ENCODE measurements around the gene RCVRN.

The RCVRN gene

DNA sequence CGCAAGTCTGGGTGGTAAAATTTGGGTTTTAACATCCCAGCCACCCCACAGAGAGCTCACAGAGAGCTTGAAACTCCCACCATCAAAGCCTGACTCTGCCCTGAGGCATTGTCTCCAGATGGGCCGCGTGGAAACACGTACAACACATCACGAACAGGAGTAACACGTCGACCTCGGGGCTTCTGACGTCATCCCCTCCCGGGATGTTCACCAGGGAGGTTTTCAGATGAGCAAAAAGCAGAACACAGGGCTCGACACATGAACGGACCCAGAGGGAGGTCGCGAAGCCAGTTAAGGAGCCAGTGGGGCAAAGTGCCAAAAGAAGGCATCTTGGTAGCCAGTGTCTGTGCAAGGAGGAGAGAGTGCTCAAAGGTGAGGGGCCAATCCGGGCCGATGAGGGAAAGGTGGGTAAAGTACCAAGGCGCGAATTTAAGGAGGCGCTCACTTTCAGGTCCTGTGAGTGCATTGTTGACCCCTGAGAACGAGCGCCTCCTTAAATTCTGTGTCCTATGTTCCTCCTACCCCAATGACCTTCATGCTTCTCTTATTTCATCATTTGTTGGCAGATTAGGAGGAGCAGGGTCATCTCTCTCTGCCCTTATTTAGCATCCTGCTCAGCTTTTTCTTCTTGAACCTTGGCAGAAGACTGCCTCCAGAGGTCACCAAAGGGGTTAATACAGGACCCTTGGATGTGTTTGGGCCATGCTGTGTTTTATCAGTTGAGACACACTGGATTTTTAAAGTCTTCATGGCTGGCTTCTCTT lies 5.6 kb downstream of the RCVRN start:
- ATAC-seq (ENCODE audit: low read depth) (no peak), DNase-seq (ENCODE audit: low spot score) (no peak)
- H3K4me3 ChIP-seq (ENCODE audit: severe bottlenecking): no peak overlapping the region
- H3K9me3 ChIP-seq (ENCODE audit: severe bottlenecking): no peaks in the 10 kb centered on the region
- no peaks in the 10 kb centered on the region for H3K27me3 ChIP-seq (ENCODE audit: insufficient read depth, poor library complexity, severe bottlenecking)
- no peaks in the 10 kb centered on the region for H3K36me3 ChIP-seq (ENCODE audit: low read depth)
- TF ChIP-seq, protein P1, sequence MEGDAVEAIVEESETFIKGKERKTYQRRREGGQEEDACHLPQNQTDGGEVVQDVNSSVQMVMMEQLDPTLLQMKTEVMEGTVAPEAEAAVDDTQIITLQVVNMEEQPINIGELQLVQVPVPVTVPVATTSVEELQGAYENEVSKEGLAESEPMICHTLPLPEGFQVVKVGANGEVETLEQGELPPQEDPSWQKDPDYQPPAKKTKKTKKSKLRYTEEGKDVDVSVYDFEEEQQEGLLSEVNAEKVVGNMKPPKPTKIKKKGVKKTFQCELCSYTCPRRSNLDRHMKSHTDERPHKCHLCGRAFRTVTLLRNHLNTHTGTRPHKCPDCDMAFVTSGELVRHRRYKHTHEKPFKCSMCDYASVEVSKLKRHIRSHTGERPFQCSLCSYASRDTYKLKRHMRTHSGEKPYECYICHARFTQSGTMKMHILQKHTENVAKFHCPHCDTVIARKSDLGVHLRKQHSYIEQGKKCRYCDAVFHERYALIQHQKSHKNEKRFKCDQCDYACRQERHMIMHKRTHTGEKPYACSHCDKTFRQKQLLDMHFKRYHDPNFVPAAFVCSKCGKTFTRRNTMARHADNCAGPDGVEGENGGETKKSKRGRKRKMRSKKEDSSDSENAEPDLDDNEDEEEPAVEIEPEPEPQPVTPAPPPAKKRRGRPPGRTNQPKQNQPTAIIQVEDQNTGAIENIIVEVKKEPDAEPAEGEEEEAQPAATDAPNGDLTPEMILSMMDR (IDR thresholded peaks at IDR 0.05; ENCODE audit: poor library complexity, severe bottlenecking): no peak
- H3K27ac ChIP-seq (ENCODE audit: poor library complexity, severe bottlenecking): no peak overlapping the region
- peaks cover 8% of the 10 kb centered on the region for H3K4me1 ChIP-seq (ENCODE audit: insufficient read depth, poor library complexity, severe bottlenecking)

DNA sequence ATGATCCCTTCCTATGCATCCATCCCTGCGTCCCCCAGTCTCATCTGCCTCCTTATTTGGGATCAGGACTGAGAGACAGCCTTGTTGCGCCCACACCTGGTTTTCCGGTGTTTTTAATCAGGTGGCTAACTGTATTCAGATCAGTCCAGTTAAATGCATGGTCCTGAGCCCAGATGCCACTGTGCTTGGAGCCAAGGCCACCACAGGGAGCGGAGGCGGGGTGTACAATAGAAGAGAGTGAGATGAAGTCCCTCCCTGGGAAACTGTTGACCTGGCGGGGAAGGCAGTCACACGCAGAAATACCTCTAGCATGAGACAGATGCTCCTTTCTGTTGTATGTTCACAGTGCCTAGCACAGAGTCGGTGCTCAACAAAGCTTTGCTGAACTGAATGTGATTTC lies 6.3 kb downstream of the RCVRN start:
- TF ChIP-seq, protein P1 (IDR thresholded peaks at IDR 0.05; ENCODE audit: poor library complexity, severe bottlenecking): no peak
- no peak for ATAC-seq (ENCODE audit: low read depth)
- no peak for DNase-seq (ENCODE audit: low spot score)
- no peaks in the 10 kb centered on the region for H3K9me3 ChIP-seq (ENCODE audit: severe bottlenecking)
- H3K4me3 ChIP-seq (ENCODE audit: severe bottlenecking): no peak overlapping the region
- H3K4me1 ChIP-seq (ENCODE audit: insufficient read depth, poor library complexity, severe bottlenecking): peaks cover 12% of the 10 kb centered on the region
- H3K27ac ChIP-seq (ENCODE audit: poor library complexity, severe bottlenecking): no peak overlapping the region
- H3K27me3 ChIP-seq (ENCODE audit: insufficient read depth, poor library complexity, severe bottlenecking): no peaks in the 10 kb centered on the region
- H3K36me3 ChIP-seq (ENCODE audit: low read depth): no peaks in the 10 kb centered on the region

DNA sequence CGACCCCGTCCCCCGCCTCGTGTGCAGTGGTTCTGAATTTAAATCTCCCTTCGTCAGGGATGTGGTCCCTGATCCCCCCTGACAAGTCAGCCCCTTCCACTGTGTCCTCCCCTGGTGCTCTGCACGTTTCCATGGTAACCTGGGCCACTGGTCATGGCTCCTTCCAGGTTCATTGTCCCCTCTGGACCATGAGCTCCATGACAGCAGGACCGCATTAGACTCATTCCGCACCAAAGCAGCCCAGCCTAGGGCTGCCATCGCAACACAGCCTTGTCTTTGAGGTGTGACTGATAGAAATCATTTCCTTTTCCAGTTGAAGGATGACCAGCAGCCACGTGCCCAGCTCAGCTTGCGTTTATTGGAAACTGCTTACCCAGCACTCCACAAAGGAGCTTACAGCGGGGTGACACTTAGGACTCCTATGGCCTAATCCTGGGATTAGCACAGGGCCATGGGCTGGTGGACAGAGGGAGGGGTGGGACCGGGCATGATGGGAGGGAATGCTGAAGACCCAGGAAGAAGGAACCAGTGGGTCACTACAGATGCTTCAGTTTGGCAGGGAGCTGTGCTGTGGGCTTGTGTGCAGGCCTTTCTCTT lies 7.6 kb downstream of the RCVRN start:
- H3K36me3 ChIP-seq (ENCODE audit: low read depth): no peaks in the 10 kb centered on the region
- H3K27me3 ChIP-seq (ENCODE audit: insufficient read depth, poor library complexity, severe bottlenecking): no peaks in the 10 kb centered on the region
- DNase-seq (ENCODE audit: low spot score) (no peak), ATAC-seq (ENCODE audit: low read depth) (no peak)
- H3K4me1 ChIP-seq (ENCODE audit: insufficient read depth, poor library complexity, severe bottlenecking): peaks cover 20% of the 10 kb centered on the region
- TF ChIP-seq, protein P1 (IDR thresholded peaks at IDR 0.05; ENCODE audit: poor library complexity, severe bottlenecking): no peak
- H3K4me3 ChIP-seq (ENCODE audit: severe bottlenecking): no peak overlapping the region
- no peak overlapping the region for H3K27ac ChIP-seq (ENCODE audit: poor library complexity, severe bottlenecking)
- H3K9me3 ChIP-seq (ENCODE audit: severe bottlenecking): no peaks in the 10 kb centered on the region

DNA sequence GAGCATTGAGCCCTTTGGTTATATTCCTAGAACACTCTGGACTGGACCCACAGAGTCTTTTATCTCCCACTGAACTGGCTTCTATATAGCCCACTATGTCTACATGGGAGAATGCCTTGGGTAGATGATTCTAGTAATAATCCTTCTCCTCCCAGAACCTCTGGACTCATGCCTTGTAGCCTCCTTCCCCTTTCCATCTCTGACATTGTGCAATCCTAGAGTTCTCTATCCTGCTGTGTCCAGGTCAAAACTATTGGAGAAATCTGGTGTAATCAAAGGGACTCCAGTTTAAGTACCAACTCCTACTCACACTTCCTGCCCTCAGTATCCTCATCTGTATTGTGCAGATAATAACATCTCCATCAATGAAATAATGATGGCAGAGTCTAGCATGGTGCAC lies 9.1 kb downstream of the RCVRN start:
- Histone ChIP-seq H3K9me3 (ENCODE audit: severe bottlenecking) (no peaks in the 10 kb centered on the region), H3K4me3 (ENCODE audit: severe bottlenecking) (no peak overlapping the region)
- no peak for DNase-seq (ENCODE audit: low spot score)

More for the DNA sequence above, 9.1 kb downstream of the RCVRN start:
- no peaks in the 10 kb centered on the region for H3K36me3 ChIP-seq (ENCODE audit: low read depth)
- no peak for ATAC-seq (ENCODE audit: low read depth)
- TF ChIP-seq, protein P1 (IDR thresholded peaks at IDR 0.05; ENCODE audit: poor library complexity, severe bottlenecking): no peak
- peaks cover 20% of the 10 kb centered on the region for H3K4me1 ChIP-seq (ENCODE audit: insufficient read depth, poor library complexity, severe bottlenecking)
- no peak overlapping the region for H3K27ac ChIP-seq (ENCODE audit: poor library complexity, severe bottlenecking)
- H3K27me3 ChIP-seq (ENCODE audit: insufficient read depth, poor library complexity, severe bottlenecking): no peaks in the 10 kb centered on the region

All from RWPE2 (cell line).